CD14-positive monocyte (primary cell): Measurements from ENCODE around the gene GRIK4. TPM values are rescaled to one million over a fixed set of nuclear protein-coding genes. Genes with fewer than 3 reads are reported as not detected.
A peak's percentile ranks its signal among the peaks of the same experiment; 100 is the strongest.

ENCODE experiments used
- DNase-seq, 3 donors: peaks; one replicate each; pipeline ENCODE4 v3.0.0-alpha.2; 2011 to 2022
- H2AFZ ChIP-seq: 2 replicates; pipeline ENCODE4 v1.6.0; 2012; ENCODE audit warnings: mild to moderate bottlenecking, low read depth, low read length, inconsistent platforms; ENCODE audit not compliant: insufficient read depth, poor library complexity, severe bottlenecking
- H3K27ac ChIP-seq, 2 donors: 1 replicate in 1 of 2; 2 replicates in 1 of 2; pipeline ENCODE4 v1.5.1; 2012 to 2013; ENCODE audit warnings: low read length in 2 of 2, control low read depth in 1 of 2, inconsistent platforms in 1 of 2, low read depth in 1 of 2, mild to moderate bottlenecking in 1 of 2
- H3K27me3 ChIP-seq, 2 donors: one replicate each; pipeline versions ENCODE4 v1.6.0 to v1.6.1; 2011 to 2013; ENCODE audit warnings: low read length in 2 of 2; ENCODE audit not compliant: control insufficient read depth in 2 of 2, insufficient read depth in 2 of 2
- H3K36me3 ChIP-seq, 2 donors: replicated peaks in 1 of 2; 1 replicate in 1 of 2; 2 replicates in 1 of 2; pipeline versions ENCODE4 v1.5.1 to v1.6.1; 2012 to 2013; ENCODE audit warnings: low read length in 2 of 2, control low read depth in 1 of 2, inconsistent platforms in 1 of 2, mild to moderate bottlenecking in 1 of 2; ENCODE audit not compliant: insufficient read depth in 2 of 2, control insufficient read depth in 1 of 2
- H3K4me1 ChIP-seq, 2 donors: 1 replicate in 1 of 2; 2 replicates in 1 of 2; pipeline versions ENCODE4 v1.5.1 to v1.6.1; 2012 to 2013; ENCODE audit warnings: low read length in 2 of 2, control low read depth in 1 of 2, inconsistent platforms in 1 of 2, mild to moderate bottlenecking in 1 of 2, moderate library complexity in 1 of 2; ENCODE audit not compliant: insufficient read depth in 2 of 2, control insufficient read depth in 1 of 2
- H3K4me2 ChIP-seq: replicated peaks from 2 replicates; pipeline ENCODE3; 2012; ENCODE audit warnings: low read length, moderate library complexity, mild to moderate bottlenecking; ENCODE audit not compliant: poor library complexity, severe bottlenecking; ENCODE audit errors: extremely low read depth
- H3K4me3 ChIP-seq, 3 experiments: fragments of 200-600 bp in 1 of 3; sonication (generic) in 1 of 3; replicated peaks in 1 of 3; 1 replicate in 2 of 3; 2 replicates in 1 of 3; pipeline ENCODE4 v1.5.1; 2011 to 2013; ENCODE audit warnings: low read length in 3 of 3, mild to moderate bottlenecking in 3 of 3, control low read depth in 2 of 3, low read depth in 2 of 3, inconsistent platforms in 1 of 3, moderate library complexity in 1 of 3
- H3K79me2 ChIP-seq: 2 replicates; pipeline ENCODE4 v1.6.0; 2012; ENCODE audit warnings: mild to moderate bottlenecking, control low read depth, inconsistent platforms, low read length, moderate library complexity; ENCODE audit not compliant: insufficient read depth
- H3K9ac ChIP-seq: 2 replicates; pipeline ENCODE4 v1.6.0; 2017; ENCODE audit warnings: low read length, mild to moderate bottlenecking; ENCODE audit not compliant: insufficient read depth, poor library complexity, severe bottlenecking
- H3K9me3 ChIP-seq, 2 donors: replicated peaks in 1 of 2; 1 replicate in 1 of 2; 2 replicates in 1 of 2; pipeline versions ENCODE4 v1.5.1 to v1.6.1; 2012 to 2013; ENCODE audit warnings: low read length in 2 of 2, control low read depth in 1 of 2; ENCODE audit not compliant: control insufficient read depth in 1 of 2, insufficient read depth in 1 of 2
- H4K20me1 ChIP-seq: 2 replicates; pipeline ENCODE4 v1.6.0; 2012; ENCODE audit warnings: mild to moderate bottlenecking, low read length, control low read depth, moderate library complexity; ENCODE audit not compliant: insufficient read depth
- H3K27ac Mint-ChIP-seq, 7 donors: one replicate each; pipeline ENCODE4 v1.8.0; 2020; ENCODE audit warnings: mild to moderate bottlenecking in 7 of 7, mixed read lengths in 7 of 7, moderate library complexity in 6 of 7, inconsistent platforms in 2 of 7
- H3K27me3 Mint-ChIP-seq, 3 donors: one replicate each; pipeline ENCODE4 v1.8.0; 2021 to 2022; ENCODE audit warnings: low read depth in 3 of 3, mild to moderate bottlenecking in 3 of 3, mixed read lengths in 3 of 3, moderate library complexity in 3 of 3, inconsistent platforms in 1 of 3
- H3K36me3 Mint-ChIP-seq, 2 donors: one replicate each; pipeline ENCODE4 v1.8.0; 2020; ENCODE audit warnings: mixed read lengths in 2 of 2, inconsistent platforms in 1 of 2, mild to moderate bottlenecking in 1 of 2
- H3K4me1 Mint-ChIP-seq: one replicate; pipeline ENCODE4 v1.8.0; 2020; ENCODE audit warnings: mild to moderate bottlenecking, mixed read lengths
- H3K4me3 Mint-ChIP-seq, 2 donors: one replicate each; pipeline ENCODE4 v1.8.0; 2020; ENCODE audit warnings: mild to moderate bottlenecking in 2 of 2, mixed read lengths in 2 of 2, moderate library complexity in 1 of 2
- H3K9me3 Mint-ChIP-seq, 7 donors: one replicate each; pipeline ENCODE4 v1.8.0; 2020 to 2022; ENCODE audit warnings: mixed read lengths in 7 of 7, mild to moderate bottlenecking in 6 of 7, moderate library complexity in 6 of 7, inconsistent platforms in 2 of 7
- CTCF ChIP-seq: fragments of 200-600 bp; IDR thresholded peaks from one replicate; pipeline ENCODE4 v1.8.0; 2022; ENCODE audit warnings: antibody characterized with exemption, mild to moderate bottlenecking
- WGBS: methylation state at CpG from one replicate; pipeline ENCODE4 v1.1.5; 2013; ENCODE audit warnings: missing lambda C conversion rate; ENCODE audit not compliant: insufficient coverage; 5-methylcytosine and 5-hydroxymethylcytosine counted together
- intact Hi-C, 2 donors: fragments of 100-400 bp; cut with micrococcal nuclease; formaldehyde crosslinking; loops; one replicate each; pipeline versions ENCODE4 v1.15.0 to v1.15.1; 2023
- polyA plus RNA-seq, 3 donors: library from polyadenylated mRNA; depleted of rRNA in 1 of 3; unstranded in 2 of 3; stranded (reverse) in 1 of 3; fragments of 300-500 nt in 2 of 3; fragments of >200 nt in 1 of 3; fragmentation: Illumina TruSeq in 2 of 3; gene quantifications; 1 replicate in 2 of 3; 2 replicates in 1 of 3; pipeline ENCODE4 v1.2.3, GENCODE V29; 2012 to 2021

GRIK4 gene
- polyA plus RNA-seq, 3 donors, result not detected

GRCh38 chr11:120918257-120918656 is 406.7 kb downstream of the GRIK4 start:
- no peak for TF ChIP-seq CTCF
- no peak overlapping the region for H3K4me2 ChIP-seq

GRCh38 chr11:120919045-120919444 is 407.5 kb downstream of the GRIK4 start:
- Histone ChIP-seq H3K27me3 (no peaks in the 10 kb centered on the region), H2AFZ (no peak overlapping the region), H3K27ac (no peak overlapping the region), H3K4me3 (no peak overlapping the region), H3K9me3 (no peaks in the 10 kb centered on the region), H3K79me2 (no peaks in the 10 kb centered on the region), H3K4me1 (no peaks in the 10 kb centered on the region), H4K20me1 (no peaks in the 10 kb centered on the region), H3K36me3 (no peaks in the 10 kb centered on the region), H3K4me2 (no peak overlapping the region), H3K9ac (no peak overlapping the region)
- intact Hi-C loops, result no loop called here
- Mint-ChIP-seq H3K9me3 (peaks cover 0 to 1% (median 0%) of the 10 kb centered on the region in 7 donors), H3K4me1 (no peaks in the 10 kb centered on the region), H3K27ac (peak overlapping the region in 1 of 7 donors; percentile 18), H3K4me3 (no peak overlapping the region), H3K27me3 (peaks cover 8 to 13% (median 8%) of the 10 kb centered on the region in 3 donors), H3K36me3 (no peaks in the 10 kb centered on the region)
- 94% methylated on average over 7 of the region's 7 CpGs for WGBS
- no peak for TF ChIP-seq CTCF
- no peak for DNase-seq

More at GRCh38 chr11:120918257-120918656, 406.7 kb downstream of the GRIK4 start:
- Mint-ChIP-seq H3K27me3 (peaks cover 8 to 13% (median 8%) of the 10 kb centered on the region in 3 donors), H3K4me3 (no peak overlapping the region), H3K9me3 (peaks cover 0 to 1% (median 0%) of the 10 kb centered on the region in 7 donors), H3K36me3 (no peaks in the 10 kb centered on the region), H3K4me1 (no peaks in the 10 kb centered on the region), H3K27ac (no peak overlapping the region)
- Histone ChIP-seq H3K27me3 (no peaks in the 10 kb centered on the region), H2AFZ (no peak overlapping the region), H3K9ac (no peak overlapping the region), H3K9me3 (no peaks in the 10 kb centered on the region), H3K4me3 (no peak overlapping the region), H3K4me1 (no peaks in the 10 kb centered on the region), H4K20me1 (no peaks in the 10 kb centered on the region), H3K79me2 (no peaks in the 10 kb centered on the region), H3K27ac (no peak overlapping the region), H3K36me3 (no peaks in the 10 kb centered on the region)
- DNase-seq, result no peak
- 50% methylated on average over 1 of the region's 3 CpGs for WGBS
- intact Hi-C loops, result no loop called here
